GM06990 (cell line): Measurements from ENCODE around the gene CDC42SE2.
"Not testable (repeated sequence)": the region's sequence is repeated elsewhere in the genome, so short reads cannot be mapped to it uniquely, and the experiment has no call there.

Experiments
- DNase-seq: peaks from one replicate; pipeline ENCODE4 v3.0.0-alpha.2; 2011; ENCODE audit not compliant: insufficient read length; ENCODE audit errors: extremely low read depth
- H3K27me3 ChIP-seq: replicated peaks from 2 replicates; pipeline ENCODE4 v1.6.0; 2011; ENCODE audit warnings: low read length; ENCODE audit not compliant: control insufficient read depth, insufficient read depth
- H3K36me3 ChIP-seq: 2 replicates; pipeline ENCODE4 v1.5.1; 2011; ENCODE audit warnings: low read length; ENCODE audit not compliant: control insufficient read depth, insufficient read depth
- H3K4me3 ChIP-seq: replicated peaks from 2 replicates; pipeline ENCODE4 v1.5.1; 2011; ENCODE audit warnings: low read depth, mild to moderate bottlenecking, control low read depth, low read length
- CTCF ChIP-seq: IDR thresholded peaks from 2 replicates; pipeline ENCODE4 v1.5.1; 2011; ENCODE audit warnings: low read length, control low read depth, mild to moderate bottlenecking, inconsistent platforms; ENCODE audit not compliant: insufficient read depth, poor library complexity, severe bottlenecking

The CDC42SE2 gene

GRCh38 chr5:131377346-131377745 is 113.5 kb downstream of the CDC42SE2 start:
- no peak for TF ChIP-seq CTCF
- Histone ChIP-seq H3K36me3 (no peaks in the 10 kb centered on the region), H3K27me3 (no peaks in the 10 kb centered on the region), H3K4me3 (no peak overlapping the region)
- no peak for DNase-seq

GRCh38 chr5:131377785-131378325 is 114.0 kb downstream of the CDC42SE2 start:
- H3K4me3 ChIP-seq = no peak overlapping the region
- TF ChIP-seq CTCF = no peak
- H3K27me3 ChIP-seq = no peaks in the 10 kb centered on the region
- no peaks in the 10 kb centered on the region for H3K36me3 ChIP-seq
- no peak for DNase-seq

GRCh38 chr5:131378721-131379541 is 115.1 kb downstream of the CDC42SE2 start:
- Histone ChIP-seq H3K36me3 (no peaks in the 10 kb centered on the region), H3K4me3 (peak overlapping the region; percentile 19; the same call in 1 of the 2 replicates), H3K27me3 (no peaks in the 10 kb centered on the region)
- no peak for TF ChIP-seq CTCF
- peak; percentile 33 for DNase-seq

- Histone ChIP-seq H3K36me3 (no peaks in the 10 kb centered on the region), H3K4me3 (peak overlapping the region; percentile 19; the same call in 1 of the 2 replicates), H3K27me3 (no peaks in the 10 kb centered on the region)
- no peak for TF ChIP-seq CTCF
- peak; percentile 67 for DNase-seq
Observed at GRCh38 chr5:131379723-131380122, 115.9 kb downstream of the CDC42SE2 start.

GRCh38 chr5:131380238-131380637 is 116.4 kb downstream of the CDC42SE2 start:
- not testable (repeated sequence) for H3K36me3 ChIP-seq, H3K4me3 ChIP-seq, H3K27me3 ChIP-seq, DNase-seq

- Histone ChIP-seq H3K36me3 (peaks cover 3% of the 10 kb centered on the region), H3K27me3 (no peaks in the 10 kb centered on the region)
Observed at GRCh38 chr5:131381021-131381420, 117.2 kb downstream of the CDC42SE2 start.

More at GRCh38 chr5:131381021-131381420, 117.2 kb downstream of the CDC42SE2 start:
- no peak for TF ChIP-seq CTCF
- no peak overlapping the region for H3K4me3 ChIP-seq
- DNase-seq = no peak
